IMR-90 (cell line): ENCODE data around the gene SURF4. TPM values are rescaled to one million over a fixed set of nuclear protein-coding genes. Genes with fewer than 3 reads are reported as not detected.

ENCODE experiments used
- ATAC-seq: fragments of 200-7000 bp; cut with Tn5 transposase; 2 replicates; pipeline ENCODE4 v1.9.1; 2020; ENCODE audit warnings: low read depth, mild to moderate bottlenecking, moderate library complexity
- BruUV-seq: library from RNA; stranded (reverse); fragments of 400-500 nt; replicated peaks from 2 replicates; lab custom pipeline; 2021; lab: Mats Ljungman, UMichigan
- CTCF ChIA-PET: fragments of 300-600 bp; formaldehyde crosslinking; extraction: SDS; loops from one replicate; lab custom pipeline; 2021; ENCODE audit warnings: antibody characterized with exemption; lab: Yijun Ruan, JAX
- POLR2A ChIA-PET: fragments of 300-600 bp; sonication (Branson Sonifier 250); formaldehyde crosslinking; loops from one replicate; lab custom pipeline; 2022; ENCODE audit warnings: antibody characterized with exemption; ENCODE audit not compliant: unreplicated experiment; lab: Charles Lee
- DNase-seq: peaks from one replicate; pipeline ENCODE4 v3.0.0; 2013
- H2AFZ ChIP-seq: replicated peaks from 2 replicates; pipeline ENCODE3; 2013; ENCODE audit warnings: low read length, mild to moderate bottlenecking; ENCODE audit not compliant: poor library complexity
- H2AK5ac ChIP-seq: 2 replicates; pipeline ENCODE4 v1.6.1; 2013; ENCODE audit warnings: low read depth, low read length, inconsistent platforms
- H2AK9ac ChIP-seq: replicated peaks from 2 replicates; pipeline ENCODE3; 2013; ENCODE audit warnings: mild to moderate bottlenecking, low read depth, low read length, moderate library complexity; ENCODE audit not compliant: poor library complexity
- H2BK120ac ChIP-seq: 2 replicates; pipeline ENCODE4 v1.6.1; 2013; ENCODE audit warnings: low read depth, low read length, inconsistent platforms
- H2BK15ac ChIP-seq: 3 replicates; pipeline ENCODE4 v1.6.1; 2013; ENCODE audit warnings: low read depth, low read length, inconsistent platforms
- H2BK20ac ChIP-seq: 2 replicates; pipeline ENCODE4 v1.6.1; 2013; ENCODE audit warnings: low read depth, mild to moderate bottlenecking, inconsistent platforms, low read length, moderate library complexity
- H2BK5ac ChIP-seq: 2 replicates; pipeline ENCODE4 v1.6.1; 2013; ENCODE audit warnings: mild to moderate bottlenecking, low read depth, low read length, inconsistent platforms; ENCODE audit not compliant: poor library complexity, severe bottlenecking
- H3K14ac ChIP-seq: replicated peaks from 2 replicates; pipeline ENCODE4 v1.6.1; 2013; ENCODE audit warnings: low read depth, low read length, inconsistent platforms
- H3K18ac ChIP-seq: 2 replicates; pipeline ENCODE4 v1.6.1; 2013; ENCODE audit warnings: low read depth, low read length, control low read depth
- H3K23ac ChIP-seq: 2 replicates; pipeline ENCODE4 v1.6.1; 2013; ENCODE audit warnings: low read depth, low read length, inconsistent platforms
- H3K27ac ChIP-seq: 2 replicates; pipeline ENCODE4 v1.5.1; 2013; ENCODE audit warnings: mild to moderate bottlenecking, control low read depth, low read length; ENCODE audit not compliant: insufficient read depth
- H3K27me3 ChIP-seq: 2 replicates; pipeline ENCODE4 v1.6.1; 2013; ENCODE audit warnings: low read length; ENCODE audit not compliant: control insufficient read depth, insufficient read depth
- H3K36me3 ChIP-seq: 2 replicates; pipeline ENCODE4 v1.6.1; 2013; ENCODE audit warnings: low read length, mixed read lengths; ENCODE audit not compliant: control insufficient read depth, insufficient read depth
- H3K4ac ChIP-seq: 2 replicates; pipeline ENCODE4 v1.6.1; 2013; ENCODE audit warnings: low read depth, low read length, inconsistent platforms
- H3K4me1 ChIP-seq: 2 replicates; pipeline ENCODE4 v1.6.1; 2013; ENCODE audit warnings: low read length, mixed read lengths; ENCODE audit not compliant: control insufficient read depth, insufficient read depth
- H3K4me2 ChIP-seq: 2 replicates; pipeline ENCODE4 v1.6.1; 2013; ENCODE audit warnings: low read depth, mild to moderate bottlenecking, control low read depth, low read length, moderate library complexity
- H3K4me3 ChIP-seq: 2 replicates; pipeline ENCODE4 v1.5.1; 2013; ENCODE audit warnings: low read depth, mild to moderate bottlenecking, control low read depth, low read length, moderate library complexity; ENCODE audit not compliant: insufficient read depth
- H3K56ac ChIP-seq: 2 replicates; pipeline ENCODE4 v1.6.1; 2013; ENCODE audit warnings: low read length, inconsistent platforms; ENCODE audit not compliant: insufficient read depth; ENCODE audit errors: extremely low read depth
- H3K79me1 ChIP-seq, 2 experiments: 2 replicates each; pipeline ENCODE4 v1.6.1; 2013; ENCODE audit warnings: low read length in 2 of 2, inconsistent platforms in 1 of 2, low read depth in 1 of 2
- H3K9ac ChIP-seq: 2 replicates; pipeline ENCODE4 v1.6.1; 2013; ENCODE audit warnings: low read depth, low read length, control low read depth
- H3K9me1 ChIP-seq: 2 replicates; pipeline ENCODE4 v1.6.1; 2013; ENCODE audit warnings: low read length, inconsistent platforms; ENCODE audit not compliant: insufficient read depth
- H3K9me3 ChIP-seq: 2 replicates; pipeline ENCODE4 v1.6.1; 2013; ENCODE audit warnings: low read length; ENCODE audit not compliant: control insufficient read depth, insufficient read depth
- H4K20me1 ChIP-seq: 2 replicates; pipeline ENCODE4 v1.6.1; 2013; ENCODE audit warnings: low read length, inconsistent platforms; ENCODE audit not compliant: insufficient read depth
- H4K5ac ChIP-seq: 2 replicates; pipeline ENCODE4 v1.6.1; 2013; ENCODE audit warnings: mild to moderate bottlenecking, low read depth, low read length, control low read depth
- H4K8ac ChIP-seq, 2 experiments: 2 replicates each; pipeline ENCODE4 v1.6.1; 2013; ENCODE audit warnings: low read depth in 2 of 2, low read length in 2 of 2, control low read depth in 1 of 2, inconsistent platforms in 1 of 2
- H4K91ac ChIP-seq: 2 replicates; pipeline ENCODE4 v1.6.1; 2013; ENCODE audit warnings: low read depth, low read length, inconsistent platforms; ENCODE audit not compliant: insufficient read depth
- CHD1 ChIP-seq: IDR thresholded peaks from 2 replicates; pipeline ENCODE4 v1.6.1; 2012; ENCODE audit warnings: low read depth, low read length, improper control_type of control experiment
- CTCF ChIP-seq: conservative IDR thresholded peaks from 2 replicates; pipeline ENCODE4 v1.5.1; 2012; ENCODE audit warnings: mild to moderate bottlenecking, low read depth, low read length, improper control_type of control experiment
- MXI1 ChIP-seq: IDR thresholded peaks from 2 replicates; pipeline ENCODE4 v1.6.1; 2012; ENCODE audit warnings: low read depth, mild to moderate bottlenecking, low read length, moderate library complexity, borderline replicate concordance
- NFE2L2 ChIP-seq: fragments of 150-350 bp; IDR thresholded peaks from 2 replicates; pipeline ENCODE4 v1.6.1; 2016; ENCODE audit warnings: low read depth, mild to moderate bottlenecking, low read length
- POLR2A ChIP-seq: IDR thresholded peaks from 2 replicates; pipeline ENCODE4 v1.6.1; 2012; ENCODE audit warnings: mild to moderate bottlenecking, low read depth, low read length
- RCOR1 ChIP-seq: IDR thresholded peaks from 2 replicates; pipeline ENCODE4 v1.6.1; 2012; ENCODE audit warnings: mild to moderate bottlenecking, low read length, improper control_type of control experiment; ENCODE audit not compliant: insufficient replicate concordance
- SMC3 ChIP-seq: fragments of 150-350 bp; IDR thresholded peaks from 2 replicates; pipeline ENCODE4 v1.6.1; 2016; ENCODE audit warnings: low read depth, mild to moderate bottlenecking, antibody characterized with exemption, low read length, moderate library complexity
- WGBS, 2 experiments: methylation state at CpG; one replicate each; pipeline versions ENCODE4 v1.1.5 to v1.1.7; 2013; ENCODE audit warnings: missing lambda C conversion rate in 2 of 2; ENCODE audit not compliant: insufficient read length in 1 of 2; ENCODE audit errors: extremely low coverage in 2 of 2; 5-methylcytosine and 5-hydroxymethylcytosine counted together
- dilution Hi-C: fragments of 300-500 bp; cut with HindIII; formaldehyde crosslinking; loops from one replicate; pipeline ENCODE4 v1.14.3; 2018; ENCODE audit warnings: low sequenced_read_pairs; ENCODE audit not compliant: unreplicated experiment
- in situ Hi-C: fragments of 300-500 bp; cut with MboI; formaldehyde crosslinking; loops from 3 replicates; pipeline ENCODE4 v1.14.3; 2019; ENCODE audit warnings: low sequenced_read_pairs, inconsistent platforms, mixed read lengths
- intact Hi-C: fragments of 100-400 bp; cut with micrococcal nuclease; formaldehyde crosslinking; loops from 2 replicates; pipeline ENCODE4 v1.10.0; 2022
- polyA plus RNA-seq, 3 experiments: library from polyadenylated mRNA; depleted of rRNA; stranded (reverse); fragments of >200 nt; gene quantifications; 2 replicates each; pipeline ENCODE4 v1.2.3, GENCODE V29; 2012; ENCODE audit warnings: low replicate concordance in 1 of 3
- total RNA-seq: library from RNA; depleted of rRNA; stranded (reverse); fragments of >200 nt; gene quantifications from 2 replicates; pipeline ENCODE4 v1.2.3, GENCODE V29; 2012

The SURF4 gene
- total and polyA plus RNA-seq, 2 of the 4 experiments (the other 2 are of a cell fraction): 307 to 532 TPM

GRCh38 chr9:133415170-133415569, 39.3 kb upstream of the SURF4 start:
- H3K9ac ChIP-seq: no peak overlapping the region
- no peak overlapping the region for H2BK20ac ChIP-seq
- dilution Hi-C loops (no loop called here), intact Hi-C loops (no loop called here), in situ Hi-C loops (no loop called here)
- H3K18ac ChIP-seq: no peak overlapping the region
- peaks cover 19% of the 10 kb centered on the region for H4K20me1 ChIP-seq
- H2AK5ac ChIP-seq: no peak overlapping the region
- H3K4me3 ChIP-seq: no peak overlapping the region
- H2BK120ac ChIP-seq: no peak overlapping the region
- BruUV-seq: no TSS peak
- H3K27me3 ChIP-seq: no peaks in the 10 kb centered on the region
- no peak overlapping the region for H3K56ac ChIP-seq
- POLR2A ChIA-PET: no interaction called here
- H3K36me3 ChIP-seq: peaks cover 38% of the 10 kb centered on the region
- H3K4me1 ChIP-seq: peaks cover 4% of the 10 kb centered on the region; the same call in 1 of the 2 replicates
- H3K79me1 ChIP-seq: peaks cover 25 to 50% of the 10 kb centered on the region in 2 experiments
- peaks cover 5% of the 10 kb centered on the region for H3K9me1 ChIP-seq
- H3K23ac ChIP-seq: no peak overlapping the region
- no peaks in the 10 kb centered on the region for H3K9me3 ChIP-seq
- H3K4ac ChIP-seq: no peak overlapping the region
- ATAC-seq (no peak), DNase-seq (no peak)
- no peak for TF ChIP-seq CHD1
- TF ChIP-seq SMC3: no peak
- no peak for TF ChIP-seq RCOR1
- no peak for TF ChIP-seq CTCF
- TF ChIP-seq POLR2A: no peak
- TF ChIP-seq NFE2L2: no peak
- no peak for TF ChIP-seq MXI1
- no peak overlapping the region for H4K91ac ChIP-seq
- no peak overlapping the region for H3K27ac ChIP-seq
- CTCF ChIA-PET: interaction anchor here (0.7 kb wide), 1 partner anchor 340 kb away, joined by 9 read pairs; no protein-coding TSS in a partner anchor
- H2AK9ac ChIP-seq: no peak overlapping the region
- no peak overlapping the region for H3K14ac ChIP-seq
- no peak overlapping the region for H3K4me2 ChIP-seq
- WGBS, 2 experiments: no CpG with 5 or more reads among the region's 1 CpG
- H2BK5ac ChIP-seq: no peak overlapping the region
- H2BK15ac ChIP-seq: no peak overlapping the region
- H2AFZ ChIP-seq: no peak overlapping the region
- H4K5ac ChIP-seq: no peak overlapping the region
- H4K8ac ChIP-seq: no peak overlapping the region
